WTC11 (cell line): ENCODE data around the gene NUP214.

Source experiments
- ATF1 ChIP-seq: sonication (generic); formaldehyde crosslinking; IDR thresholded peaks from 2 replicates; pipeline ENCODE4 v1.8.1; 2023; ENCODE audit warnings: mild to moderate bottlenecking, moderate library complexity, missing genetic modification reagents
- CTCF ChIP-seq: fragments of 200-600 bp; IDR thresholded peaks from 2 replicates; pipeline ENCODE4 v1.8.0; 2022; ENCODE audit warnings: antibody characterized with exemption
- ETV6 ChIP-seq: sonication (generic); formaldehyde crosslinking; IDR thresholded peaks from 2 replicates; pipeline ENCODE4 v1.8.1; 2022; ENCODE audit warnings: mild to moderate bottlenecking, missing genetic modification reagents
- JUN ChIP-seq: sonication (generic); formaldehyde crosslinking; IDR thresholded peaks from 2 replicates; pipeline ENCODE4 v1.8.0; 2023; ENCODE audit warnings: mild to moderate bottlenecking, missing genetic modification reagents
- MAX ChIP-seq: sonication (generic); formaldehyde crosslinking; IDR thresholded peaks from 2 replicates; pipeline ENCODE4 v1.8.0; 2022; ENCODE audit warnings: mild to moderate bottlenecking, missing genetic modification reagents
- MYBL2 ChIP-seq: sonication (generic); formaldehyde crosslinking; IDR thresholded peaks from 2 replicates; pipeline ENCODE4 v1.8.1; 2023; ENCODE audit warnings: mild to moderate bottlenecking, moderate library complexity, missing genetic modification reagents
- NR1H2 ChIP-seq: sonication (generic); formaldehyde crosslinking; IDR thresholded peaks from 2 replicates; pipeline ENCODE4 v1.9.0; 2021; ENCODE audit warnings: mild to moderate bottlenecking, moderate library complexity, missing genetic modification reagents
- NR3C1 ChIP-seq: sonication (generic); formaldehyde crosslinking; conservative IDR thresholded peaks from 2 replicates; pipeline ENCODE4 v1.8.1; 2023; ENCODE audit warnings: low read depth, mild to moderate bottlenecking, missing genetic modification reagents
- STAT6 ChIP-seq: sonication (generic); formaldehyde crosslinking; conservative IDR thresholded peaks from 2 replicates; pipeline ENCODE4 v1.8.1; 2023; ENCODE audit warnings: mild to moderate bottlenecking, low read depth, missing genetic modification reagents, moderate library complexity
- ZNF121 ChIP-seq: sonication (generic); formaldehyde crosslinking; IDR thresholded peaks from 2 replicates; pipeline ENCODE4 v1.8.0; 2023; ENCODE audit warnings: missing genetic modification reagents
- ZNF263 ChIP-seq: sonication (generic); formaldehyde crosslinking; IDR thresholded peaks from 2 replicates; pipeline ENCODE4 v1.8.1; 2022; ENCODE audit warnings: low read depth, mild to moderate bottlenecking, moderate library complexity, missing genetic modification reagents
- TF ChIP-seq, protein P1 (sequence below): sonication (generic); formaldehyde crosslinking; IDR thresholded peaks from 2 replicates; pipeline ENCODE4 v1.8.0; 2023; ENCODE audit warnings: mild to moderate bottlenecking, missing genetic modification reagents
- TF ChIP-seq, protein P2 (sequence below): sonication (generic); formaldehyde crosslinking; IDR thresholded peaks from 2 replicates; pipeline ENCODE4 v1.8.1; 2023; ENCODE audit warnings: mild to moderate bottlenecking, missing genetic modification reagents, moderate library complexity

GRCh38 chr9:131226226-131226625 is 100.8 kb downstream of the NUP214 start:
- TF ChIP-seq CTCF (no peak), ZNF121 (CRISPR knock-in tag) (no peak), MAX (CRISPR knock-in tag) (no peak), STAT6 (CRISPR knock-in tag) (no peak), ZNF263 (CRISPR knock-in tag) (no peak), MYBL2 (CRISPR knock-in tag) (no peak), JUN (CRISPR knock-in tag) (no peak), NR1H2 (CRISPR knock-in tag) (no peak), ATF1 (CRISPR knock-in tag) (no peak), ETV6 (no peak), NR3C1 (no peak)
- TF ChIP-seq, protein P1, sequence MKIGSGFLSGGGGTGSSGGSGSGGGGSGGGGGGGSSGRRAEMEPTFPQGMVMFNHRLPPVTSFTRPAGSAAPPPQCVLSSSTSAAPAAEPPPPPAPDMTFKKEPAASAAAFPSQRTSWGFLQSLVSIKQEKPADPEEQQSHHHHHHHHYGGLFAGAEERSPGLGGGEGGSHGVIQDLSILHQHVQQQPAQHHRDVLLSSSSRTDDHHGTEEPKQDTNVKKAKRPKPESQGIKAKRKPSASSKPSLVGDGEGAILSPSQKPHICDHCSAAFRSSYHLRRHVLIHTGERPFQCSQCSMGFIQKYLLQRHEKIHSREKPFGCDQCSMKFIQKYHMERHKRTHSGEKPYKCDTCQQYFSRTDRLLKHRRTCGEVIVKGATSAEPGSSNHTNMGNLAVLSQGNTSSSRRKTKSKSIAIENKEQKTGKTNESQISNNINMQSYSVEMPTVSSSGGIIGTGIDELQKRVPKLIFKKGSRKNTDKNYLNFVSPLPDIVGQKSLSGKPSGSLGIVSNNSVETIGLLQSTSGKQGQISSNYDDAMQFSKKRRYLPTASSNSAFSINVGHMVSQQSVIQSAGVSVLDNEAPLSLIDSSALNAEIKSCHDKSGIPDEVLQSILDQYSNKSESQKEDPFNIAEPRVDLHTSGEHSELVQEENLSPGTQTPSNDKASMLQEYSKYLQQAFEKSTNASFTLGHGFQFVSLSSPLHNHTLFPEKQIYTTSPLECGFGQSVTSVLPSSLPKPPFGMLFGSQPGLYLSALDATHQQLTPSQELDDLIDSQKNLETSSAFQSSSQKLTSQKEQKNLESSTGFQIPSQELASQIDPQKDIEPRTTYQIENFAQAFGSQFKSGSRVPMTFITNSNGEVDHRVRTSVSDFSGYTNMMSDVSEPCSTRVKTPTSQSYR (CRISPR knock-in tag) = no peak
- TF ChIP-seq, protein P2, sequence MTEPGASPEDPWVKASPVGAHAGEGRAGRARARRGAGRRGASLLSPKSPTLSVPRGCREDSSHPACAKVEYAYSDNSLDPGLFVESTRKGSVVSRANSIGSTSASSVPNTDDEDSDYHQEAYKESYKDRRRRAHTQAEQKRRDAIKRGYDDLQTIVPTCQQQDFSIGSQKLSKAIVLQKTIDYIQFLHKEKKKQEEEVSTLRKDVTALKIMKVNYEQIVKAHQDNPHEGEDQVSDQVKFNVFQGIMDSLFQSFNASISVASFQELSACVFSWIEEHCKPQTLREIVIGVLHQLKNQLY (CRISPR knock-in tag) = no peak
